GM23338 (cell line): ENCODE measurements around the gene SAFB. TPM values are rescaled to one million over a fixed set of nuclear protein-coding genes. Genes with fewer than 3 reads are reported as not detected.

Source experiments
- CREB1 ChIP-seq: fragments of 250-450 bp; sonication (Bioruptor Pico); IDR thresholded peaks from 2 replicates; pipeline ENCODE4 v1.5.0; 2020; ENCODE audit warnings: low read depth, mild to moderate bottlenecking, moderate library complexity
- EZH2 ChIP-seq: fragments of 200-600 bp; sonication (generic); IDR thresholded peaks from one replicate; pipeline ENCODE4 v1.8.0; 2017; ENCODE audit warnings: antibody characterized with exemption, mild to moderate bottlenecking, low read depth; ENCODE audit not compliant: unreplicated experiment
- EZH2phosphoT487 ChIP-seq: fragments of 200-600 bp; sonication (generic); IDR thresholded peaks from one replicate; pipeline ENCODE4 v1.8.1; 2018; ENCODE audit warnings: antibody characterized with exemption; ENCODE audit not compliant: unreplicated experiment
- JUNB ChIP-seq: IDR thresholded peaks from one replicate; pipeline ENCODE4 v1.6.1; 2016; ENCODE audit warnings: antibody characterized with exemption; ENCODE audit not compliant: unreplicated experiment
- NANOG ChIP-seq: IDR thresholded peaks from 2 replicates; pipeline ENCODE4 v1.6.1; 2016; ENCODE audit warnings: antibody characterized with exemption, borderline replicate concordance
- POLR2AphosphoS5 ChIP-seq: IDR thresholded peaks from 2 replicates; pipeline ENCODE4 v1.6.1; 2016; ENCODE audit warnings: antibody characterized with exemption, low read depth
- STAT1 ChIP-seq: IDR thresholded peaks from one replicate; pipeline ENCODE4 v1.6.1; 2016; ENCODE audit warnings: antibody characterized with exemption; ENCODE audit not compliant: unreplicated experiment
- ZNF331 ChIP-seq: fragments of 250-450 bp; sonication (Bioruptor Pico); IDR thresholded peaks from 2 replicates; pipeline ENCODE4 v1.5.0; 2020; ENCODE audit warnings: low read depth, mild to moderate bottlenecking, moderate library complexity
- polyA plus RNA-seq: library from polyadenylated mRNA; unstranded; fragments of >200 nt; fragmentation: Nextera tagmentation; extraction: Ambion mirVana; gene quantifications from 2 replicates; pipeline ENCODE4 v1.2.1, GENCODE V29; 2016
- total RNA-seq: library from RNA; depleted of rRNA; stranded (reverse); fragments of >200 nt; shearing (Covaris generic); gene quantifications from 2 replicates; pipeline ENCODE4 v1.2.3, GENCODE V29; 2014
- TF ChIP-seq, protein P1 (sequence below): fragments of 250-450 bp; sonication (Bioruptor Pico); IDR thresholded peaks from 2 replicates; pipeline ENCODE4 v1.5.0; 2020; ENCODE audit warnings: mild to moderate bottlenecking, moderate library complexity
- TF ChIP-seq, protein P2 (sequence below), 2 experiments: fragments of 200-600 bp in 1 of 2; sonication (generic) in 1 of 2; conservative IDR thresholded peaks; 2 replicates each; pipeline versions ENCODE4 v1.5.1 to v1.6.1; 2016 to 2017; ENCODE audit warnings: antibody characterized with exemption in 2 of 2, low read depth in 2 of 2, mild to moderate bottlenecking in 2 of 2, moderate library complexity in 1 of 2
- TF ChIP-seq, protein P3 (sequence below): IDR thresholded peaks from 2 replicates; pipeline ENCODE4 v1.6.1; 2016; ENCODE audit warnings: antibody characterized with exemption

Gene SAFB
- total and polyA plus RNA-seq, 2 experiments from 2014 or later: 85.2 to 109 TPM

DNA sequence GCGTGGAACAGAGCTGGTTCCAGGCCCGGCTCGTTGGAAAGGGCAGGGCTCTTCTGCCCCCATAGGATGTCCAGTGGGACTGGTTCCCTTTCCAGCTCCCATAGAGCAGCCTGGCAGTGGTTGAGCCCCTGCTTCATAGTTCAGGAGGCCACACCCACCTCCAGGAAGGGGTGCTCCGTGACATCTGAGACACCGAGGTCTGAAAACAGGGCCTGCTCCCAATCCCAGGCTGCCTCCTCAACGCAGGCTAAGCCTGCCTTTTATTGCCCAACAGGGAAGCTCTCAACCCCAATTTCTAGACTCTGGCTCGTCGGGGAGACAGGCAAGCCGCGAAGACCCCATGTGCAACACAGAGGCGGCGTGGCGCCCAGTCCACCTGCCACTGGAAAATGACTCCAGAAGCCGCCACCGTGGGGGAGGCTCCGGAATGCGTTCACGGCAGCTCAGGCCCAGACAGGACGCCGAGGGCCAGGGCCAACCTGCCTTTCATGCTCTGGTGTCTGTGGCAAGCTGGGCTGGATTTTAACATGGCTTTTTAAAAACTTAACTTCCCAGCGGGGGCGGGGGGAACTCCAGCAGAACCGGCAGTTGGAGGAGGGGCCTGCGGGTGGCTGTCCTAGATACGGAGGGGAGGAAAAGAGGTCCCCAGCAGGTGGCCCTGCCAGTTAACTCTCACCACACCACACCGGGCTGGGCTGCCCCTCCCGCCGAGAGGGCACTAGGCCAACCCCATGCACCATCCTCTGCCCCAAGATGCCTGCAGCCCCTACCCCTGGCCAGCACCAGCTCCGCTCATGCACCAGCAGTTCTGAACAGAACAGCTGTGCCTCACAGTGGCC, 37.2 kb upstream of the SAFB start (continued):
- TF ChIP-seq, protein P1, sequence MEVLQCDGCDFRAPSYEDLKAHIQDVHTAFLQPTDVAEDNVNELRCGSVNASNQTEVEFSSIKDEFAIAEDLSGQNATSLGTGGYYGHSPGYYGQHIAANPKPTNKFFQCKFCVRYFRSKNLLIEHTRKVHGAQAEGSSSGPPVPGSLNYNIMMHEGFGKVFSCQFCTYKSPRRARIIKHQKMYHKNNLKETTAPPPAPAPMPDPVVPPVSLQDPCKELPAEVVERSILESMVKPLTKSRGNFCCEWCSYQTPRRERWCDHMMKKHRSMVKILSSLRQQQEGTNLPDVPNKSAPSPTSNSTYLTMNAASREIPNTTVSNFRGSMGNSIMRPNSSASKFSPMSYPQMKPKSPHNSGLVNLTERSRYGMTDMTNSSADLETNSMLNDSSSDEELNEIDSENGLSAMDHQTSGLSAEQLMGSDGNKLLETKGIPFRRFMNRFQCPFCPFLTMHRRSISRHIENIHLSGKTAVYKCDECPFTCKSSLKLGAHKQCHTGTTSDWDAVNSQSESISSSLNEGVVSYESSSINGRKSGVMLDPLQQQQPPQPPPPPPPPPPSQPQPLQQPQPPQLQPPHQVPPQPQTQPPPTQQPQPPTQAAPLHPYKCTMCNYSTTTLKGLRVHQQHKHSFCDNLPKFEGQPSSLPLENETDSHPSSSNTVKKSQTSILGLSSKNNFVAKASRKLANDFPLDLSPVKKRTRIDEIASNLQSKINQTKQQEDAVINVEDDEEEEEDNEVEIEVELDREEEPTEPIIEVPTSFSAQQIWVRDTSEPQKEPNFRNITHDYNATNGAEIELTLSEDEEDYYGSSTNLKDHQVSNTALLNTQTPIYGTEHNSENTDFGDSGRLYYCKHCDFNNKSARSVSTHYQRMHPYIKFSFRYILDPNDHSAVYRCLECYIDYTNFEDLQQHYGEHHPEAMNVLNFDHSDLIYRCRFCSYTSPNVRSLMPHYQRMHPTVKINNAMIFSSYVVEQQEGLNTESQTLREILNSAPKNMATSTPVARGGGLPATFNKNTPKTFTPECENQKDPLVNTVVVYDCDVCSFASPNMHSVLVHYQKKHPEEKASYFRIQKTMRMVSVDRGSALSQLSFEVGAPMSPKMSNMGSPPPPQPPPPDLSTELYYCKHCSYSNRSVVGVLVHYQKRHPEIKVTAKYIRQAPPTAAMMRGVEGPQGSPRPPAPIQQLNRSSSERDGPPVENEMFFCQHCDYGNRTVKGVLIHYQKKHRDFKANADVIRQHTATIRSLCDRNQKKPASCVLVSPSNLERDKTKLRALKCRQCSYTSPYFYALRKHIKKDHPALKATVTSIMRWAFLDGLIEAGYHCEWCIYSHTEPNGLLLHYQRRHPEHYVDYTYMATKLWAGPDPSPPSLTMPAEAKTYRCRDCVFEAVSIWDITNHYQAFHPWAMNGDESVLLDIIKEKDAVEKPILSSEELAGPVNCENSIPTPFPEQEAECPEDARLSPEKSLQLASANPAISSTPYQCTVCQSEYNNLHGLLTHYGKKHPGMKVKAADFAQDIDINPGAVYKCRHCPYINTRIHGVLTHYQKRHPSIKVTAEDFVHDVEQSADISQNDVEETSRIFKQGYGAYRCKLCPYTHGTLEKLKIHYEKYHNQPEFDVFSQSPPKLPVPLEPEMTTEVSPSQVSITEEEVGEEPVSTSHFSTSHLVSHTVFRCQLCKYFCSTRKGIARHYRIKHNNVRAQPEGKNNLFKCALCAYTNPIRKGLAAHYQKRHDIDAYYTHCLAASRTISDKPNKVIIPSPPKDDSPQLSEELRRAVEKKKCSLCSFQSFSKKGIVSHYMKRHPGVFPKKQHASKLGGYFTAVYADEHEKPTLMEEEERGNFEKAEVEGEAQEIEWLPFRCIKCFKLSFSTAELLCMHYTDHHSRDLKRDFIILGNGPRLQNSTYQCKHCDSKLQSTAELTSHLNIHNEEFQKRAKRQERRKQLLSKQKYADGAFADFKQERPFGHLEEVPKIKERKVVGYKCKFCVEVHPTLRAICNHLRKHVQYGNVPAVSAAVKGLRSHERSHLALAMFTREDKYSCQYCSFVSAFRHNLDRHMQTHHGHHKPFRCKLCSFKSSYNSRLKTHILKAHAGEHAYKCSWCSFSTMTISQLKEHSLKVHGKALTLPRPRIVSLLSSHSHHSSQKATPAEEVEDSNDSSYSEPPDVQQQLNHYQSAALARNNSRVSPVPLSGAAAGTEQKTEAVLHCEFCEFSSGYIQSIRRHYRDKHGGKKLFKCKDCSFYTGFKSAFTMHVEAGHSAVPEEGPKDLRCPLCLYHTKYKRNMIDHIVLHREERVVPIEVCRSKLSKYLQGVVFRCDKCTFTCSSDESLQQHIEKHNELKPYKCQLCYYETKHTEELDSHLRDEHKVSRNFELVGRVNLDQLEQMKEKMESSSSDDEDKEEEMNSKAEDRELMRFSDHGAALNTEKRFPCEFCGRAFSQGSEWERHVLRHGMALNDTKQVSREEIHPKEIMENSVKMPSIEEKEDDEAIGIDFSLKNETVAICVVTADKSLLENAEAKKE: no peak
- TF ChIP-seq EZH2 (no peak), NANOG (no peak), STAT1 (no peak), JUNB (no peak), CREB1 (no peak), EZH2phosphoT487 (no peak), POLR2AphosphoS5 (no peak), ZNF331 (CRISPR knock-in tag) (no peak)
- TF ChIP-seq, protein P2, sequence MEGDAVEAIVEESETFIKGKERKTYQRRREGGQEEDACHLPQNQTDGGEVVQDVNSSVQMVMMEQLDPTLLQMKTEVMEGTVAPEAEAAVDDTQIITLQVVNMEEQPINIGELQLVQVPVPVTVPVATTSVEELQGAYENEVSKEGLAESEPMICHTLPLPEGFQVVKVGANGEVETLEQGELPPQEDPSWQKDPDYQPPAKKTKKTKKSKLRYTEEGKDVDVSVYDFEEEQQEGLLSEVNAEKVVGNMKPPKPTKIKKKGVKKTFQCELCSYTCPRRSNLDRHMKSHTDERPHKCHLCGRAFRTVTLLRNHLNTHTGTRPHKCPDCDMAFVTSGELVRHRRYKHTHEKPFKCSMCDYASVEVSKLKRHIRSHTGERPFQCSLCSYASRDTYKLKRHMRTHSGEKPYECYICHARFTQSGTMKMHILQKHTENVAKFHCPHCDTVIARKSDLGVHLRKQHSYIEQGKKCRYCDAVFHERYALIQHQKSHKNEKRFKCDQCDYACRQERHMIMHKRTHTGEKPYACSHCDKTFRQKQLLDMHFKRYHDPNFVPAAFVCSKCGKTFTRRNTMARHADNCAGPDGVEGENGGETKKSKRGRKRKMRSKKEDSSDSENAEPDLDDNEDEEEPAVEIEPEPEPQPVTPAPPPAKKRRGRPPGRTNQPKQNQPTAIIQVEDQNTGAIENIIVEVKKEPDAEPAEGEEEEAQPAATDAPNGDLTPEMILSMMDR (conservative IDR thresholded peaks at IDR 0.05; ENCODE audit: low read depth in 2 of 2): no peak
- TF ChIP-seq, protein P3, sequence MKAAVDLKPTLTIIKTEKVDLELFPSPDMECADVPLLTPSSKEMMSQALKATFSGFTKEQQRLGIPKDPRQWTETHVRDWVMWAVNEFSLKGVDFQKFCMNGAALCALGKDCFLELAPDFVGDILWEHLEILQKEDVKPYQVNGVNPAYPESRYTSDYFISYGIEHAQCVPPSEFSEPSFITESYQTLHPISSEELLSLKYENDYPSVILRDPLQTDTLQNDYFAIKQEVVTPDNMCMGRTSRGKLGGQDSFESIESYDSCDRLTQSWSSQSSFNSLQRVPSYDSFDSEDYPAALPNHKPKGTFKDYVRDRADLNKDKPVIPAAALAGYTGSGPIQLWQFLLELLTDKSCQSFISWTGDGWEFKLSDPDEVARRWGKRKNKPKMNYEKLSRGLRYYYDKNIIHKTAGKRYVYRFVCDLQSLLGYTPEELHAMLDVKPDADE: no peak
